ENCODE measurements around the gene SPRR1A. TPM values are rescaled to one million over a fixed set of nuclear protein-coding genes. Genes with fewer than 3 reads are reported as not detected.

Gene SPRR1A
- total RNA-seq, 1 experiment from 2014 or later = not detected

DNA sequence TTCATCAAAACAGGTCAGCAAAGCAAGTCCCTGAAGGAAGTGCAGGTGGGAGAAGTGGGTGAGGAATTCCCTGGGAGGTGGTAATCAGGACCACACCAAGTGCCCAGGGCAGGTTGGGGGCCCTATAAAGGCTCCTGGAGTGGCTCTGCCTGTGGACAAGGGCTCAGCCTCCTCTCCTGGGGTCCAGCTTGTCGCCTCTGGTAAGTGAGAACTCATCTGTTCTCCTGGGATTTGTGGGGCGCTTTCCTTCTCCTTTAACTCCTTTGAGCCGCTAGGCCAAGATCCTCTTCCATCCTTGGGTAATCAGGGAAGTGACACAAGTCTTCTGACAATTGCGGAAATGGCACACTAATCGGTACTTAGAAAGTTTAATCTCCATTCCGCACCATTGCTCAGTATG, 13.4 kb upstream of the SPRR1A start, which contains the start of gene SPRR4:
Gene SPRR4 (plus strand): TSS at position 154 of the 400 bp plus-strand sequence. CDS start 1,243 bp downstream, outside the sequence.
- Histone ChIP-seq H3K27ac (ENCODE audit: low read length) (no peak within 1 kb of the TSS), H3K4me3 (ENCODE audit: low read depth in 2 of 2, low read length in 2 of 2) (no peak within 1 kb of the TSS), H3K36me3 (ENCODE audit: control insufficient read depth, insufficient read depth, low read length) (no peaks in the 10 kb centered on the region), H3K9me3 (ENCODE audit: control insufficient read depth, insufficient read depth, low read depth, low read length) (no peaks in the 10 kb centered on the region), H3K4me1 (ENCODE audit: control insufficient read depth, insufficient read depth, low read length) (no peaks in the 10 kb centered on the region), H3K27me3 (ENCODE audit: control insufficient read depth, insufficient read depth, low read length) (no peaks in the 10 kb centered on the region)
- CTCF ChIA-PET = no interaction called here
- ATAC-seq (no peak), DNase-seq (ENCODE audit: low read depth, low spot score) (no peak)
- in situ Hi-C loops (cut with HindIII; ENCODE audit: low pct_unique_long_range_greater_than_20kb, low sequenced_read_pairs) (no loop called here), intact Hi-C loops (cut with micrococcal nuclease; ENCODE audit: unreplicated experiment) (no loop called here)
- BruUV-seq (replicated peaks) = no TSS peak
- no peak for TF ChIP-seq SIN3A (IDR thresholded peaks at IDR 0.05; ENCODE audit: borderline replicate concordance, insufficient read depth, low read depth, low read length)
- TF ChIP-seq, protein P1, sequence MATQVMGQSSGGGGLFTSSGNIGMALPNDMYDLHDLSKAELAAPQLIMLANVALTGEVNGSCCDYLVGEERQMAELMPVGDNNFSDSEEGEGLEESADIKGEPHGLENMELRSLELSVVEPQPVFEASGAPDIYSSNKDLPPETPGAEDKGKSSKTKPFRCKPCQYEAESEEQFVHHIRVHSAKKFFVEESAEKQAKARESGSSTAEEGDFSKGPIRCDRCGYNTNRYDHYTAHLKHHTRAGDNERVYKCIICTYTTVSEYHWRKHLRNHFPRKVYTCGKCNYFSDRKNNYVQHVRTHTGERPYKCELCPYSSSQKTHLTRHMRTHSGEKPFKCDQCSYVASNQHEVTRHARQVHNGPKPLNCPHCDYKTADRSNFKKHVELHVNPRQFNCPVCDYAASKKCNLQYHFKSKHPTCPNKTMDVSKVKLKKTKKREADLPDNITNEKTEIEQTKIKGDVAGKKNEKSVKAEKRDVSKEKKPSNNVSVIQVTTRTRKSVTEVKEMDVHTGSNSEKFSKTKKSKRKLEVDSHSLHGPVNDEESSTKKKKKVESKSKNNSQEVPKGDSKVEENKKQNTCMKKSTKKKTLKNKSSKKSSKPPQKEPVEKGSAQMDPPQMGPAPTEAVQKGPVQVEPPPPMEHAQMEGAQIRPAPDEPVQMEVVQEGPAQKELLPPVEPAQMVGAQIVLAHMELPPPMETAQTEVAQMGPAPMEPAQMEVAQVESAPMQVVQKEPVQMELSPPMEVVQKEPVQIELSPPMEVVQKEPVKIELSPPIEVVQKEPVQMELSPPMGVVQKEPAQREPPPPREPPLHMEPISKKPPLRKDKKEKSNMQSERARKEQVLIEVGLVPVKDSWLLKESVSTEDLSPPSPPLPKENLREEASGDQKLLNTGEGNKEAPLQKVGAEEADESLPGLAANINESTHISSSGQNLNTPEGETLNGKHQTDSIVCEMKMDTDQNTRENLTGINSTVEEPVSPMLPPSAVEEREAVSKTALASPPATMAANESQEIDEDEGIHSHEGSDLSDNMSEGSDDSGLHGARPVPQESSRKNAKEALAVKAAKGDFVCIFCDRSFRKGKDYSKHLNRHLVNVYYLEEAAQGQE (IDR thresholded peaks at IDR 0.05; ENCODE audit: insufficient read depth in 1 of 2, low read depth in 2 of 2, low read length in 1 of 2) = no peak
- no peak for TF ChIP-seq POLR2AphosphoS5 (IDR thresholded peaks at IDR 0.05; ENCODE audit: low read depth, low read length)
- TF ChIP-seq, protein P2, sequence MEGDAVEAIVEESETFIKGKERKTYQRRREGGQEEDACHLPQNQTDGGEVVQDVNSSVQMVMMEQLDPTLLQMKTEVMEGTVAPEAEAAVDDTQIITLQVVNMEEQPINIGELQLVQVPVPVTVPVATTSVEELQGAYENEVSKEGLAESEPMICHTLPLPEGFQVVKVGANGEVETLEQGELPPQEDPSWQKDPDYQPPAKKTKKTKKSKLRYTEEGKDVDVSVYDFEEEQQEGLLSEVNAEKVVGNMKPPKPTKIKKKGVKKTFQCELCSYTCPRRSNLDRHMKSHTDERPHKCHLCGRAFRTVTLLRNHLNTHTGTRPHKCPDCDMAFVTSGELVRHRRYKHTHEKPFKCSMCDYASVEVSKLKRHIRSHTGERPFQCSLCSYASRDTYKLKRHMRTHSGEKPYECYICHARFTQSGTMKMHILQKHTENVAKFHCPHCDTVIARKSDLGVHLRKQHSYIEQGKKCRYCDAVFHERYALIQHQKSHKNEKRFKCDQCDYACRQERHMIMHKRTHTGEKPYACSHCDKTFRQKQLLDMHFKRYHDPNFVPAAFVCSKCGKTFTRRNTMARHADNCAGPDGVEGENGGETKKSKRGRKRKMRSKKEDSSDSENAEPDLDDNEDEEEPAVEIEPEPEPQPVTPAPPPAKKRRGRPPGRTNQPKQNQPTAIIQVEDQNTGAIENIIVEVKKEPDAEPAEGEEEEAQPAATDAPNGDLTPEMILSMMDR (IDR thresholded peaks at IDR 0.05) = no peak
- POLR2A ChIA-PET = no interaction called here

DNA sequence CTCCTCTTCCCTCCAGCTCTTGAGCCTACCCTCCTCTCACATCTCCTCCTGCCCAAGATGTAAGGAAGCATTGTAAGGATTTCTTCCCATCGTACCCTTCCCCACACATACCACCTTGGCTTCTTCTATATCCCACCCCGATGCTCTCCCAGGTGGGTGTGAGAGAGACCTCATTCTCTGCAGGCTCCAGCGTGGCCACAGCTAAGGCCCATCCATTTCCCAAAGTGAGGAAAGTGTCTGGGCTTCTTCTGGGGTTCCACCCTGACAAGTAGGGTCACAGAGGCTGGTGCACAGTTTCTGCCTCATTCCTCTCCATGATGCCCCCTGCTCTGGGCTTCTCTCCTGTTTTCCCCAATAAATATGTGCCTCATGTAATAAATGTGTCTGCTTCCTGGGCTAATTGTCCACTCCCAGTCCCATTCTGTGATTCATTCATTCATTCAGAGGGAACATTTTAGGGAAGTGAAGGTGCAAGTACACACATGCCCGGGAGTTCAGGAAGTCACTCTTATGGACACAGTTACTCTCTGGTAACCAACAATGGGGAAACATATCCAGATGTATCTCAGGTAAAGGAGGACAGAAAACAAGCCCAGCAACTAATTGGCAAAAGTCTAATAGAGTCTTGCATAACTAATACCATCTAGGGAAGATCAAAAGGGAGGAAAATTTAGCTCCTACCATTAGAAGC, 11.5 kb upstream of the SPRR1A start:
- Histone ChIP-seq H3K27me3 (ENCODE audit: control insufficient read depth, insufficient read depth, low read length) (no peaks in the 10 kb centered on the region), H3K27ac (ENCODE audit: low read length) (no peak overlapping the region), H3K4me3 (ENCODE audit: low read depth in 2 of 2, low read length in 2 of 2) (no peak overlapping the region), H3K36me3 (ENCODE audit: control insufficient read depth, insufficient read depth, low read length) (no peaks in the 10 kb centered on the region), H3K9me3 (ENCODE audit: control insufficient read depth, insufficient read depth, low read depth, low read length) (no peaks in the 10 kb centered on the region), H3K4me1 (ENCODE audit: control insufficient read depth, insufficient read depth, low read length) (no peaks in the 10 kb centered on the region)
- POLR2A ChIA-PET = no interaction called here
- no TSS peak for BruUV-seq (replicated peaks)
- TF ChIP-seq, protein P1 (IDR thresholded peaks at IDR 0.05; ENCODE audit: insufficient read depth in 1 of 2, low read depth in 2 of 2, low read length in 1 of 2) = no peak
- TF ChIP-seq POLR2AphosphoS5 (IDR thresholded peaks at IDR 0.05; ENCODE audit: low read depth, low read length) = no peak
- no peak for TF ChIP-seq SIN3A (IDR thresholded peaks at IDR 0.05; ENCODE audit: borderline replicate concordance, insufficient read depth, low read depth, low read length)
- TF ChIP-seq, protein P2 (IDR thresholded peaks at IDR 0.05) = no peak
- TF ChIP-seq TCF7L2 (IDR thresholded peaks at IDR 0.05; ENCODE audit: low read depth, low read length) = no peak
- intact Hi-C loops (cut with micrococcal nuclease; ENCODE audit: unreplicated experiment) (no loop called here), in situ Hi-C loops (cut with HindIII; ENCODE audit: low pct_unique_long_range_greater_than_20kb, low sequenced_read_pairs) (no loop called here)
- DNase-seq (ENCODE audit: low read depth, low spot score) = no peak
- ATAC-seq = no peak
- CTCF ChIA-PET = no interaction called here
